Activated CD8-positive, alpha-beta memory T cell treated with anti-CD3 and anti-CD28 coated beads, Interleukin-2, amount 50 U/mL, for 48 hours (primary cell): Measurements from ENCODE around the gene DNAH6.
"Not testable (repeated sequence)": the region's sequence is repeated elsewhere in the genome, so short reads cannot be mapped to it uniquely, and the experiment has no call there.

Experiments used
- DNase-seq: peaks from one replicate; pipeline ENCODE4 v3.0.0-alpha.2; 2020

The DNAH6 gene

GRCh38 chr2:84516234-84516986 lies at the start of gene DNAH6:
DNAH6 (plus strand) TSS chr2:84516498; CDS start chr2:84517827, 1,329 bp downstream.
- DNase-seq: peak; percentile 86

GRCh38 chr2:84467389-84467788 lies 48.9 kb upstream of the DNAH6 start:
- no peak for DNase-seq

GRCh38 chr2:84472423-84472822 lies 43.9 kb upstream of the DNAH6 start:
- not testable (repeated sequence) for DNase-seq

GRCh38 chr2:84472856-84473565 lies 43.3 kb upstream of the DNAH6 start:
- no peak for DNase-seq

GRCh38 chr2:84474176-84474575 lies 42.1 kb upstream of the DNAH6 start:
- DNase-seq: no peak

GRCh38 chr2:84477886-84478285 lies 38.4 kb upstream of the DNAH6 start:
- DNase-seq: no peak

- no peak for DNase-seq
Observed at GRCh38 chr2:84478867-84479266, 37.4 kb upstream of the DNAH6 start.

- DNase-seq: no peak
Observed at GRCh38 chr2:84481702-84482101, 34.6 kb upstream of the DNAH6 start.

GRCh38 chr2:84482603-84483002 lies 33.7 kb upstream of the DNAH6 start:
- no peak for DNase-seq

- no peak for DNase-seq
Observed at GRCh38 chr2:84483320-84483719, 33.0 kb upstream of the DNAH6 start.

GRCh38 chr2:84486441-84487115 lies 29.7 kb upstream of the DNAH6 start:
- no peak for DNase-seq

GRCh38 chr2:84487298-84487996 lies 28.9 kb upstream of the DNAH6 start:
- DNase-seq: no peak

- DNase-seq: no peak
Observed at GRCh38 chr2:84491256-84491655, 25.0 kb upstream of the DNAH6 start.

- DNase-seq: no peak
Observed at GRCh38 chr2:84491741-84492140, 24.6 kb upstream of the DNAH6 start.

GRCh38 chr2:84492571-84492970 lies 23.7 kb upstream of the DNAH6 start:
- no peak for DNase-seq

GRCh38 chr2:84493514-84493913 lies 22.8 kb upstream of the DNAH6 start:
- DNase-seq: no peak

GRCh38 chr2:84494070-84494469 lies 22.2 kb upstream of the DNAH6 start:
- DNase-seq: no peak

GRCh38 chr2:84495539-84496146 lies 20.7 kb upstream of the DNAH6 start:
- no peak for DNase-seq

- no peak for DNase-seq
Observed at GRCh38 chr2:84496386-84496785, 19.9 kb upstream of the DNAH6 start.

GRCh38 chr2:84497285-84497684 lies 19.0 kb upstream of the DNAH6 start:
- no peak for DNase-seq

GRCh38 chr2:84498150-84498799 lies 18.0 kb upstream of the DNAH6 start:
- no peak for DNase-seq

GRCh38 chr2:84511024-84511423 lies 5.3 kb upstream of the DNAH6 start:
- DNase-seq: not testable (repeated sequence)
